HG02938 (cell line): Measurements from ENCODE around the gene EARS2.
"Not testable (repeated sequence)": the region's sequence is repeated elsewhere in the genome, so short reads cannot be mapped to it uniquely, and the experiment has no call there.

Experiments used
- ATAC-seq: cut with Tn5 transposase; IDR thresholded peaks from one replicate; pipeline ENCODE4 v1.9.1; 2021; ENCODE audit warnings: mild to moderate bottlenecking, moderate library complexity; ENCODE audit not compliant: unreplicated experiment

The EARS2 gene

GRCh38 chr16:23570992-23571632 is 14.0 kb upstream of the EARS2 start:
- no peak for ATAC-seq

GRCh38 chr16:23567602-23568001 is 10.5 kb upstream of the EARS2 start:
- ATAC-seq = no peak

DNA sequence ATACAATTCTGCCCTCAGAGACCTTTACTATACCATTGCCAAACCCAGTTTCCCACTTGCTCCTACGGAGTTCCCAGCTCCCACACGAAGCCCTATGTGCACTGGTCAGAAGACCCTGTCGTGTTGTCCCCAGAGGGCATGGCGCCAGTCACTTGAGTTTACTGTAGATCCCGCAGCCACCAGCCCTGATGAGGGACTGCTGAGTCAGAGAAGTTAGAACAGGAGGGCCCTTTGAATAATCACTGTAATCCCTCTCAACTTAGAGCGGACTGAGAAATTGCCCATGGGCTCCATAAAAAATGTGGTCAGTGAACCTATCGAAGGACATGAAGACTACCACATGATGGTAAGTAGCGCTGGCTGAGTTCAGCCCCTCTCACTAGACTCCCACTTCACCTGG is 9.6 kb upstream of the EARS2 start:
- no peak for ATAC-seq

- no peak for ATAC-seq
Measured at GRCh38 chr16:23564575-23565363, 7.6 kb upstream of the EARS2 start.

DNA sequence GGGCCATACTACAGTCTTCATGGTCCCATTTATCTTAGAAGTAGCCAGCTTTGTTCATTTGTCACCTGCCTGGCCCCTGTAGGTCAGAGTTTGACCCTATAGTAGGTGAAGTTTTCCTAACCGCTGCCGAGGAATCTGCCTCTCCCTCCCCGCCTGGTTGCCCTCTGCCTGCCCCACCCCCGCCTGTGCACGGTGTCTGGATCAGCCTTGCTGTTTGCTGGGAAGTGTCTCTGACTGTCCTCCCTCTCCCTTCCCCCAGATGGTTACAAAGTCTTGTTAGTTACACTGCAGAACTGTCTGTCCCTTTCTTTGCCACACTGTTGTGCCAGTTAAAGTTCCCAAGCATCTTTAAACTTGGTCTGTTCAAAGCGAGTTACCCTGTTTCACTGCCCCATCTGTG is 6.0 kb upstream of the EARS2 start:
- ATAC-seq = no peak

DNA sequence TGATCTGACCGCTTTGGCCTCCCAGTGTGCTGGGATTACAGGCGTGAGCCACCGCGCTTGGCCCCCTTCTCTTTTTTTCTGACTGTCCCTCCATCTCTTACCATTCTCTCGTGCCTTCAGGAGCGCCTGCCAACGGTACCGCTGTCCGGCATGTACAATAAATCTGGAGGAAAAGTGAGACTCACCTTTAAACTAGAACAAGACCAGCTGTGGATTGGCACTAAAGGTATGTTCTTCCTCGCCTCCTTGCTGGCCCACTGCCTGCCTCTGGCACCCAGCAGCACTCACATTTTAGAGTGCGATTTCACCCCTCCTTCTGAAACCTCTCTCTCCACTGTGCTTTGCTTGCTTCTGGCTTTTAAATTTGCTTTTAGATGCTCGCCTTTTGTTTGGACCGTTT is 5.4 kb upstream of the EARS2 start:
- ATAC-seq = no peak

GRCh38 chr16:23561586-23561985 is 4.4 kb upstream of the EARS2 start:
- ATAC-seq = no peak

GRCh38 chr16:23557779-23558702 is 891 bp upstream of the EARS2 start:
- no peak for ATAC-seq

DNA sequence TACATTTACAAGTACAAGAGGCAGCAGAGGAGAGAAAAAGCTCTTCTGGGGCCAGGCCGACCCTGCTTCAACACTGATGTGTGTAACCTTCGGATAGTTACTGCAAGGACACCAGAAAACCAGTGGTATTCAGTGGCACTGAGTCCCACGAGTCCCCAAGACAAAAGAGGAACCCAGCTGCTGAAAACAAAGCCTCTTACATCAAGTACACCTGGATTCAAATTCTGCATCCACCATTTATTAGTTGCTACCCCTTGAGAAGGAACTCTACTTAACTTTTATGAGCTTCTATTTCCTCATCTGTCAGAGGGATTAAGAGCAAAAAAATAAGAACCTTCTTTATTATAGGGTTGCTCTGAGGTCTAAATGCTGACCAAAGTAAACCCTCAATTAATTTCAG is 2.6 kb downstream of the EARS2 start:
- ATAC-seq = no peak

GRCh38 chr16:23552161-23552560 is 5.0 kb downstream of the EARS2 start:
- no peak for ATAC-seq

DNA sequence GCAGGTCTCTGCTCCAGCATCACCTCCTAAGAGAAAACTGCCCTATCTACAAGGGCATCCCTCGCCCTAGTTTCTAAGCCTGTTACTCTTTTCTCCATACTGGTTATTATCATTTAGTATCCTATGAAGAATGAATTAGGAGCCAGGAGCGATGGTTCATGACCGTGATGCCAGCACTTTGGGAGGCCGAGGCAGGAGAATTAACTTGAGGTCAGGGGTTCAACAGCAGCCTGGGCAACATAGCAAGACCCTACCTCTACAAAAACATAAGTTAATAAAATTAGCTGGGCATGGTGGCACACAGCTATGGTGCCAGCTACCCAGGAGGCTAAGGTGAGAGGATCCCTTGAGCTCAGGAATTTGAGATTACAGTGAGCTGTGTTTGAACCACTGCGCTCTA is 7.2 kb downstream of the EARS2 start:
- no peak for ATAC-seq

DNA sequence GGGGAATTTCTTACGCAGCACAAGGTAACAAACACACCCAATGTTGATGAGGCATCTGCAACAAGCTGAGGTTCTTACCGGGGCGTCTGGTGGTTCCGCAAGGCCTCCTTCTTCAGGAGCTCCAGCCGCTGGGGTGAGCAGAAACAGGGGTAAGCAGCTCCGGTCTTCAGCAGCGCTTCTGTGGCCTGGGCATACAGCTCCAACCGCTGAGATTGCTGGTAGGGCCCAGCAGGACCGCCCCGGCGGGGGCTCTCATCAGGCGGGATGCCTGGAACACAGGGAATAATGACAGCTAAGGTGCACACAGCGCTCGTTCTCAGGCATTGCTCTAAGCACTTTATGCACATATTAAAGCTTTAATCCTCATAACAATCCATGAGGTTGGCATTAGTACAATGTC is 12.7 kb downstream of the EARS2 start:
- ATAC-seq = no peak

- not testable (repeated sequence) for ATAC-seq
Measured at GRCh38 chr16:23540817-23541178, 16.4 kb downstream of the EARS2 start.

DNA sequence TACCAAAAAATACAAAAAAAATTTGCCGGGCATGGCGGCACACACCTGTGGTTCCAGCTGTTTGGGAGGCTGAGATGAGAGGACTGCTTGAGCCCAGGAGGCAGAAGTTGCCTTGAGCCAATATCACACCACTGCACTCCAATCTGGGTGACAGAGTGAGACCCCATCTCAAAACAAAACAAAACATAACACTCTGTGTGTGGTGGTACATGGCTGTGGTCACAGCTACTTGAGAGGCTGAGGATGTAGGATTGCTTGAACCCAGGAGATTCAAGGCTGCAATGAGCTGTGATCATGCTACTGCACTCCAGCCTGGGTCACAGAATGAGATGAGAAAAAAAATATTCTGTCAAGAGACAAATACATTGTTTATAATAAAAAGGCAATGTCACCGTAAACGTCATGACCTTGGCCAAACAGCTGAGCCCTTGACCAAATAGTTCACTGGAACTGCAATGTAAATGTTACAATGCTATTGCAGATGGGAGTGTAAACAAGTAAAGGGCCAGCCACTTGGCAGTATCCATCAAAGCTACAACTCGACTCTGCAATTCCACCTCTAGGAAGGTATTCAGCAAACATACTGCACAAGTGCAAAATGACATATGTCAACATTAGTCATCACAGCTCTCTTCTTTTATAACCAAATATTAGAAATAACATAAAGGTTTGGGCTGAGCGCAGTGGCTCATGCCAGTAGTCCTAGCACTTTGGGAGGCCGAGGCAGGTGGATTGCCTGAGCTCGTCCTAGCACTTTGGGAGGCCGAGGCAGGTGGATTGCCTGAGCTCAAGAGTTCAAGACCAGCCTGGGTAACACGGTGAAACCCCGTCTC is 16.9 kb downstream of the EARS2 start:
- ATAC-seq = no peak

GRCh38 chr16:23538919-23539278 is 18.3 kb downstream of the EARS2 start:
- ATAC-seq = no peak

GRCh38 chr16:23537390-23537789 is 19.8 kb downstream of the EARS2 start:
- ATAC-seq = no peak

DNA sequence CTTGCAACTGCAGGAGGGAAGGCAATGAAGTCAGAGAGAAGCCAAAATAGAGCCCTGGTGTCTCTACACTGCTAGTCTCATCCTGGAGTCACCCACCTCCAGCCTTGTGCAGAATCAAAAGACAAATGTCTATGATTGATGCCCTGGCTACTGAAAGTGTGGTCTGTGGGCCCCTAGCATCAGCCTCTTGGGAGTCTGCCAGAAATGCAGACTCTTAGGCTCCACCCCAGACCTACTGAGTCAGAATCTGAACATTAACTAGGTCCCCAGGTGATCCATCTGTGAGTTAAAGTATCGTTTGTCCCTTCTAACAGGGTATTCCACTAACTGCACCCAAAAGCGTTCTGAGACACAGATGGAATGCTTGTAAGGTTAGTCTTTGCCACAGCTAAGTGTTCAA is 21.2 kb downstream of the EARS2 start:
- no peak for ATAC-seq

GRCh38 chr16:23534868-23535860 is 22.0 kb downstream of the EARS2 start:
- no peak for ATAC-seq

GRCh38 chr16:23532448-23532847 is 24.7 kb downstream of the EARS2 start:
- ATAC-seq = no peak

- no peak for ATAC-seq
Measured at GRCh38 chr16:23530062-23530461, 27.1 kb downstream of the EARS2 start.
